GM19240 (cell line): ENCODE results near the gene NR1D2.
"Not testable (repeated sequence)": the region's sequence is repeated elsewhere in the genome, so short reads cannot be mapped to it uniquely, and the experiment has no call there.

Source experiments
- DNase-seq: peaks from one replicate; pipeline ENCODE4 v3.0.0; 2011; ENCODE audit warnings: low spot score; ENCODE audit not compliant: insufficient read length

The NR1D2 gene

GRCh38 chr3:24003466-24003865 lies 58.4 kb downstream of the NR1D2 start:
- no peak for DNase-seq

DNA sequence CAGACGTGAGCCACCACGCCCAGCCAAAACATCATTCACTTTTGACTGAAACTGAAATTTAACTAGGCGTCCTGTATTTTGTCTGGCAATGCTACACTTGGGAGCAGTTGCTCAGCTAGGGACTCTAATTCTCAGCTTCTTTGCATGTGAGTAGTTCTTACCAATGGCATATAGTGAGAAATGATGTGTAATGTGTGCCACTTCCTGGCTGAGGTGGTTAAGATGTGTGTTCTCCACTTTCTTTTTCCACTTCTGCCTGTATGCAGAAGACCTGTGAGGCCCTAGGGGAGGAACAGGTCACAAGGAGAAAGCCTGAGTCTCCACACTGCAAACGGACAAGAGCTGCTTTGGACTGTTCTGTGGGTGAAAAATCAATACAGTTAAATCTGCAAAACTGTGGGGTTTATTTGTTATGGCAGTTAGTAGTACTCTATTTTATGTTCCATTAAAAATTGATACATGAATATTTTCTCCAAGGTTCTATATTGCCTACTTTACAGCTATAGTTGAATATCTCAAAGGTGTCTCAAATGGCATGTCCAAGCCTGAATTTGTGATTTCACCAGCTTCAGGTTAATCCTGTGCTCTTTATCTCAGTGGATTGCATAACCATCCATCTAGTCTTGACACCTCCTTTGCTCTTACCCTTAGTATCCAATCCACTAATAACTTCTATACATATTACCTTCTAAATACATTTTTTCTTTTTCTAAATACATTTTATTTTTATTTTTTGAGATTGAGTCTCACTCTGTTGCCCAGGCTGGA lies 59.3 kb downstream of the NR1D2 start:
- DNase-seq: no peak

GRCh38 chr3:24005669-24006068 lies 60.6 kb downstream of the NR1D2 start:
- no peak for DNase-seq

DNA sequence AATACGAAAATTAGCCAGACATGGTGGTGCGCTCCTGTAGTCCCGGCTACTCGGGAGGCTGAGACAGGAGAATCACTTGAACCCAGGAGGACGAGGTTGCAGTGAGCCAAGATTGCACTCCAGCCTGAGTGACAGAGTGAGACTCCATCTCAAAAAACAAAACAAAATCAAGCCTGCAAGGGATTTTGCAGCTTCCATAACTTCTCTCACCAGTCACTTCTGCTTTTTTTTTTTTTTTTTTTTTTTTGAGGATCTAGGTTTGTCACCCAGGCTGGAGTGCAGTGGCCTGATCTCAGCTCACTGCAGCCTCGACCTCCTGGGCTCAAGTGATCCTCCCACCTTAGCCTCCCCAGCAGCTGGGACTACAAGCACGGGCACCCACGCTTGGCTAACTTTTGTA lies 65.7 kb downstream of the NR1D2 start:
- not testable (repeated sequence) for DNase-seq

GRCh38 chr3:24012589-24013269 lies 67.6 kb downstream of the NR1D2 start:
- no peak for DNase-seq

DNA sequence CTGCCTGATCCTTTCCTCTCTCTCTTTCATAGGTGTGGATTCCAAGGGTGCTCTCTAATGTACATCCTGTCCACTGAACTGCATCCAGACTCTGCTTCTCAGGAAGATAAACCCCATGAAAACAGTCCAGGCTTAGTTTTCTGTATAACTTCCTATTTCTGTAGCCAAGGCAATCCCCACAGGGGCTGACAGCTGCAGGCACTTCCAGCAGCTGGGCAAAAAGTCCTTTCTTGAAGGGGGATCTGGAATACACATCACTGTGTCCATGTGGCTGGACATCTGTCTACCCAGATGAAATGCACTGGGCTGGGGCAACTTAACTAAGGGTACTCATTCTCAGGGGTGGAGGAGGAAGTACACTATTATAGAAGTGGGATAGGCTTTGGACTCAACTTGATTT lies 72.2 kb downstream of the NR1D2 start:
- DNase-seq: no peak

GRCh38 chr3:24018784-24019570 lies 73.9 kb downstream of the NR1D2 start:
- no peak for DNase-seq

DNA sequence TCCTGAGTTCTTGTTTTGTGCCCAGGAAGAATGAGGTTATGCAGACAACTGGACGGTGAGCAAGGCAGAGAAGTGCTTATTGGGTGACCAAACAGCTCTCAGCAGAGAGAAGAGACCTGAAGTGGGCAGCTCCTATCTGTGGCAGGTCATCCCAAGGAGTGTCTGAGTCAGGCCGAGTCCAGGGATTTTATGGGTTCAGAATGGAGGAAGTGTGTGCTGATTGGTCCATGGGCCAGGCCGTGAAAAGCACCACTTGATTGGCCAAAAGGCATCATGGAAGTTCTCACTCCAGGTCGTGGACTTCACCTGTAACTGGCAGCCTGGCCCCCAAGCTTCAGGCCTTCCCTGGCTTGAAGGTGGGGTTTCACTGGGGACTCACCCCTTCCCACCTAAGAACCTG lies 74.5 kb downstream of the NR1D2 start:
- no peak for DNase-seq

GRCh38 chr3:24020036-24020691 lies 75.1 kb downstream of the NR1D2 start:
- DNase-seq: no peak

DNA sequence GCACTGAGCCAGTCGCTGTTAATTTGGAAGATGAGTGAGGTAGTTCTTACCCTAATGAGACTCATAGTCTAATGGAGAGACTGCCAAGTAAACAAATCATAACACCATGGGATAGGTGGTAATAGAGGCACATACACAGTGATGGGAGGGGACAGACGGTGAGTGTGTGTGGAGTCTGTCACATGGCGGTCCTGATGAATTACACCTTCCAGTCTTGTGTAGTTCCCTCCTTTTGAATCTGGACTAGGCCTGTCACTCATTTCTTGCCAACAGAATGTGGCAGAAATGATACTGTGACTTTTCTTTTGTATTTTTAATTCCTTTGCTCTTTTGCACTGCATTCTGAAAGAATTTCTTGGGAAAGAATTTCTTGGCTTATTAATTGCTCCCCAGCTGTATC lies 78.1 kb downstream of the NR1D2 start:
- no peak for DNase-seq

DNA sequence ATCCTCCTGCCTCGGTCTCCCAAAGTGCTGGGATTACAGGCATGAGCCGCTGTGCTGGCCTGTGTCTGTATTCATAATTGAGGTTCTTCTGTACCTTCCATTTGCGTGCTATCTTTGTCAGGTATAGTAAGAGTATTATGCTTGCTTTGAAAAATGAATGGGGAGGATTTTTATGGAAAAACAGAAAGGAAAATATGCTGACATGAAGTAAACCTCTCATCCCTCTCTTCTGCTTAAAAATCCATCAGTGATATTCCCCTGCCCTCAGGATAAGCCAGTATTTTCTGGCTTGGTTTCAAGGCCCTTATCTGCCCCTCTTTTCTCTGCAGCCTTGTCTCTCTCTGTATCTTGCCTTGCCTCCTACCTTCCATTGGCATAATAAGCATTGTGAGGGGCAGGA lies 80.7 kb downstream of the NR1D2 start:
- no peak for DNase-seq

DNA sequence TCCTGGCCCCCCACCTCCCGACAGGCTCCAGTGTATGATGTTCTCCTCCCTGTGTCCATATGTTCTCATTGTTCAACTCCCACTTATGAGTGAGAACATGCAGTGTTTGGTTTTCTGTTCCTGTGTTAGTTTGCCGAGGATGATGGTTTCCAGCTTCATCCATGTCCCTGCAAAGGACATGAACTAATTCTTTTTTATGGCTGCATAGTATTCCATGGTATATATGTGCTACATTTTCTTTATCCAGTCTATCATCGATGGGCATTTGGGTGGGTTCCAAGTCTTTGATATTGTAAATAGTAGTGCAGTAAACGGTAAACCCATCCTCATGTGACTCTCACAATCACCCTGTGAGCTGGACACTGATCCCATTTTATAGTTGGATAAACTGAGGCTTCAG lies 81.6 kb downstream of the NR1D2 start:
- DNase-seq: not testable (repeated sequence)

- DNase-seq: no peak
These were observed 82.9 kb downstream of the NR1D2 start for GRCh38 chr3:24027946-24028345.
